Ureter (tissue), 1 donor: ENCODE measurements around the gene SCML2. TPM values are rescaled to one million over a fixed set of nuclear protein-coding genes. Genes with fewer than 3 reads are reported as not detected.
"Not testable (repeated sequence)": the region's sequence is repeated elsewhere in the genome, so short reads cannot be mapped to it uniquely, and the experiment has no call there.

Experiments used
- DNase-seq: peaks from one replicate; pipeline ENCODE4 v3.0.0-alpha.2; 2020; ENCODE audit warnings: low spot score
- total RNA-seq: library from RNA; stranded (reverse); gene quantifications from one replicate; pipeline ENCODE4 v1.2.4, GENCODE V29; 2023
- donor health status: DM: yes; HTN: yes; CAD: no.

SCML2 gene
- 1.2 TPM for total RNA-seq

GRCh38 chrX:18354369-18355223, at the start of gene SCML2:
Gene SCML2 (minus strand): TSS chrX:18354688. CDS start chrX:18334071, 20,617 bp downstream.
- DNase-seq = no peak

DNA sequence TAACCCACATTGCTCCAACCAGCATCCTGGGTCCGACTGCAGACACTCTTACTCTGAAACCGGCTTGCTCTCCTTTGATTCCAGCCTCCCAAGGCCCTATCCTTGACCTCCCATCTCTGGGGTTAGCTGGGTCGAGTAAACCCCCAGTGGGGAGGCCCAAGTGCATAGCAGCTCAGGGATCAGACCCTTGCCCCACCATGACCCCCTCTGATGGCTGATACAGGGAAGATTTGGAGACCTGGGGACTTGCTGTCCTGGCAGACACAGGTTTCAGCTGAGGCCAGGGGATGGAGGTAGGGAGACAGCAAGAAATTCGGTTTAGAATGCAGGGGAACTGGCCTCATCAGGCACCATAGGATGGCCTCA, 47.3 kb upstream of the SCML2 start:
- no peak for DNase-seq

DNA sequence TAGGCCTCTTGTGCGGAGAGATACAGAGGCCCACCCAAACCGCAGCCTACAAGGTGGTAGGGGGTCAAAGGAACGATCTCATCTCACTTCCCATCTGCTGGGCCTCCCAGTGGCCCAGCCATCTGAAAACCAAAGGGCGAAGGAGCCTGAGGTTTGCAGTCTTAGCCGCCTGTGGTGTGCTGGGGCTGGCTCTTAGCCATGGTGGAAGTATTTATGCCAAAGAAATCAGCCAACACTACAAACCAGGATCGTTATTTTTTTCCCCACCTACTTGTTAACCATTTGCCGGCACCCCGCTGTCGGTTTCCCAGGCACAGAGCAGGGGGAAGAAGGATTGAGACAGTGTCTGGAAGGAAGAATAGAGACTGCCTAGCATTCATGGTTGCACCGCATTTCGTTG, 40.0 kb upstream of the SCML2 start:
- DNase-seq = no peak

DNA sequence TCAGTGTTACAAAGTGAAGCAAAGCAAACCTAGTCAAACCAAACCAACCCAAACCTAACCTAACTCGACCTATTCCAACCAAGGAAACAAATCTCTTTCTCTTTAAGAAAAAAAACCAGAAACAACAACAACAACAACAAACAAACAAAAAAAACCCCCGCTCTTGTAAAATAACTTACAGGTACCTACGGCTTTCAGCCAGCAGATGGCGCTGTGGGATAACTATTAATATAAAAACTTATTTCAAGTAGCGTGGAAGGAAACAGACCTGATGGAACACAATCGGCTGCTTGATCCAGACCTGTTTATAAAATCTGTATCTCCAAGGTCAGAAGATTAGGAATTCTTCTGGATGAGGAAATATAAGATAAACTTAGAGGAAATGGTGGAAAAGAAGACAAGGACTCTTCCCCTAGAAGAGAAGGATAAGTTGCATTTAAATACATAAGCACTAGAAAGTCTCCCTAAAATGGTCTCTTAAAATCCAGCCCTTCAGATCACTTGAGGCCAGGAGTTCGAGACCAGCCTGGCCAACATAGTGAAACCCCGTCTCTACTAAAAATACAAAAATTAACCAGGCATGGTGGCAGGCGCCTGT, 36.6 kb upstream of the SCML2 start:
- DNase-seq = peak; percentile 74

- DNase-seq = no peak
These were observed 35.5 kb upstream of the SCML2 start for GRCh38 chrX:18389966-18390365.

DNA sequence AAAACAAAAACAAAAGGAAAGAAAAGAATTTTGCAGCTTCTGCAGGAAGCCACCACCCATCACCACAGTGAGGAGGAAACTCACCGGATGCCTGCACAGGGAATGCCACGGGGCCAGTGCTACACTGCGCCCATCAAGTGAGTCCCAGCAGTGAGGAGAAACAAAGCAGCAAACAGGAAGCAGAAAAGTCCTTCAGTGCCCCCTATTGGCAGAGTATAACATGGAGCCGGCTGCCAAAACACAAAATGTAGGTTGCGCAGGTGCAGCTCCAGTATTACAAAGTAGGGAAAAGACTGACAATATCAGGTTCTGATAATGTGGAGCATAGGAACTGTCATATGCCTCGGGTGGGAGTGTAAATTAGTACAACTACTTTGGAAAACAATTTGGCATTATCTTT, 23.3 kb upstream of the SCML2 start:
- DNase-seq = no peak

GRCh38 chrX:18375131-18375805, 20.8 kb upstream of the SCML2 start:
- DNase-seq = not testable (repeated sequence)

- DNase-seq = not testable (repeated sequence)
These were observed 14.6 kb upstream of the SCML2 start for GRCh38 chrX:18369096-18369495.

DNA sequence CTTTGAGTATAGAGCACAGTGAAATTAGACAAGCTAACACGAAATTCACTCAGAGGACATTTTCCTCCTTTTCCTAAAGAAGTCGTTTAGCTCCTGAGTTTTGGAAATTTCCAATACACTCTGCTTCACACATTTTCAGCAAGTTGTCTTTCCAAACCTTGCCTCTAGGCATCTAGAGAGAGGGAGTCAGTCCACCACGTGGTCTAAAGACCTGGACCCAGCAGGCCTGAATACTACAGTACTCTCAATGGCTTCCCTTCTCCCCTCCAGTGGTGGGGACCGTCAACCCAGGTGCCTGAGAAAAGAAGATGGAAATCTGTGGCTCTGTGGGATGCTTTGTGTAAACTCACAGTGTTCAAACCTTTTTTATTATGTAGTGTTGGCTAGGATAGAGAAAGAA, 13.9 kb upstream of the SCML2 start:
- no peak for DNase-seq

DNA sequence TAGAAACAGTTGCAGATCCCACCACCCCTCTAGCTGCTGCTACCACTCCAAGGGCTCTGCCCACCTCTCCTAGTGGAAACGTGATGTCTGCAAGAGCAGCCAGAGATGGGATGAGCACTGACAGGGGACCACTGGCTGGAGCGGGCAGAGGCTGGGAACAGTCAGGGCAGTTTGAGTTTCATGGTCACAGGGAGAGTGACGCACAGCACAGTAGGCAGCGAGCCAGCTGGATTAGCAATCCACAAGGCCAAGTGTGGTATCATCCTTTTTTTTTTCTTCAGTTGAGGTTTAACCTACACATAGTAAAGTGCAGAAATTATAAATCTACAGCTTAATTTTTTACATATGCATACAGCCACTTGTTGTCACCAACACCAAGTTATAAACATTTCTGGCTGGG, 6.4 kb upstream of the SCML2 start:
- no peak for DNase-seq

DNA sequence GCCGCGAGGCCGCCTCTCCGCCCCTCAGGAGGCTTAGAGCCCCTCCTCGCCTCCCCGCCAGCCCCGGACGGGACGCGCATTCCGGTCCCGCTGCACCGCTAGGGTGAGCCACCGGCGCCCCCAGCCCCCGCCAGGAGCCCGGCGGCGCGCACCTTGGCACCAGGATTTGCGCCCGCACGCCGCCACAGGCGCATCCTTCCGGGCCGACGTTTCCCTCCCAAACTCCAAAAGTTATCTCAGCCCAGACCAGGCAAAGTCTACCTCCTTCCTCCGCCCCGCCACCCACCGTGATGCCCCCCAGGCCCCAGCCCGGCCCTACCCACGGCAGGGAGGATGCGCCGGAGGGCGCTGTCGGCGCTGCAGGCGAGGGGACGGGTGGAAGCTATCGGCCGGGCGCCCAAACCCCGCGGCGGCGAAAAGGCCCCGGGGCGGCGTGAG, 538 bp downstream of the SCML2 start:
- DNase-seq = no peak

GRCh38 chrX:18351784-18352183, 2.7 kb downstream of the SCML2 start:
- DNase-seq = no peak

GRCh38 chrX:18348047-18348446, 6.4 kb downstream of the SCML2 start:
- no peak for DNase-seq

- DNase-seq = no peak
These were observed 45.1 kb downstream of the SCML2 start for GRCh38 chrX:18309401-18309800.

- no peak for DNase-seq
These were observed 57.2 kb downstream of the SCML2 start for GRCh38 chrX:18297251-18297650.

DNA sequence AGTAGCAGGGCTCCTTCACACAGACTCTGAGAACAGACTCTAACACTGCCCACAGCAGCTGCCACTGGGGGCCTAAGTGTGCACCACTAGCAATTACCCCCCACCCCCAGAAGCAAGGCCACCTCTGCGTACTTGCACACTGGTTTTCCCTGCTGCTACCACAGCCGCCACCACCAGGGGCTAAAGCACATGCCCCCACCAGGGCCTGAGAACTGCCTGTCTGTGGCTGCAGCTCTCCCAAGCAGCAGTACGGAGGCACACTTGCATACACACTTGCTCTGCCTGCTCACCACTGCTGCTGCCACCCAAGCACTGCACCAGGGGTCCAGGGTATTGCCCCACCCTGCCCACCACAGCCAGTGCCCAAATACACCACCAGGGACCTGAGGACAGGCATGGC, 59.6 kb downstream of the SCML2 start:
- DNase-seq = no peak

- no peak for DNase-seq
These were observed 63.4 kb downstream of the SCML2 start for GRCh38 chrX:18291006-18291545.

DNA sequence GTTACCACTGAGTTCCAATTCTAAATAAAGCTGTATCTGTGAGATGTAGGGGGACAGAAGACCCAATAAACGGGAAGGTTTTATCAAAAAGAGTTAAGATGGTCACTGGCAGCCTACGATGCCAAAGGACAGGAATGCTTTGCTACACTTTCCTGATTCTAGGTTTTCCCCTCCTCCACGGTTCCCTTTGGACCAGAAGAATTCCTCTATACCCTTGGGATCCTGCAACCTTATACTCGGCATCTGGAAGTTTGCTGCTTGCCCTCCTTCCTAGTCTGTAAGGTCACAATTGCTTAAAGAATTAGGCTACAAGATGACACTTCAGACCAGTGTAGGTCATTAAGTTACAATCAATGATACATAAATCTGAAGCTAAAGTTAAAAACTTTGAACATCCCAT, 64.3 kb downstream of the SCML2 start:
- no peak for DNase-seq

- DNase-seq = no peak
These were observed 65.8 kb downstream of the SCML2 start for GRCh38 chrX:18288716-18289115.

DNA sequence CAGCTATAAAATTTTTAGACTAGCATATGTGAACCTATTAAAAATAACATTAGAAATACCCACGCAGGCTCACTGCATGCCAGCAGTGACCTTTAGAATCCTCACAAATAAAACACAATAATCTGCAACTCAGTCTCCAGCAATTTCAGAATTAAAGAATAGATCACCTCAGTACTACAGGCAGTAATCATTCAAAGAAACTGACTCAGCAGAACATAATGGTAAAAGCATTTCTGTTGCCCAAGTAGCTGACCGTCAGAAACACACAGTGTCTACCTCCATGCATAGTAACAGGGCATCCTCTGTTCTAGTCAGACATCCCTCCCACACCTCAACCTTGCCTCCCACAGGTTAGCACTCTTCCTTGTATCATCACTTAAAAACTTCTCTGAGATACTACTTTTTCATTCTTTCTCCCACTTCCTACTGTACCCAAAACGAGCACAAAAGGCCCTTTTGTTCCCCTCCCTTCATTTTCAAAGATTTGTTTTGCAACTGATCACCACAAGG, 68.1 kb downstream of the SCML2 start:
- DNase-seq = no peak

DNA sequence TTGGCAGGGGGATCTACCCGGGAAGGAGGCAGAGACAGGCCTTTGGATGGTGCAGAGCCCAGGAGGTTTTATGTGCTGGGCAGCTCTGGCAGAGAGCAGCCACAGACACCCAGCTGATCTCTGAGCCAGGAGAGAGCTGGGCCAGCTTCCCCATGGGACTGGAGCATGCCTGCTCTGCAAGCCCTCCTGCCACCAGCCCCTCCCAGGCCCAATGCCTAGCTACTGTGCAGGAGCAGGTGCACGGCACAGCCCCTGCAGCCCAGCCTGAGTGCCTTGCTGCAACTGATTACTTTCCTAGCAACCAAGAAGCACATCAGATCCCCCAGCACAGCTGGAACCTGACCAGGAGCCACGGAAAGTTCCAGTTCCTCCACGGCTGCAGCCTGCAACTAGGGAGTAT, 76.0 kb downstream of the SCML2 start:
- no peak for DNase-seq

DNA sequence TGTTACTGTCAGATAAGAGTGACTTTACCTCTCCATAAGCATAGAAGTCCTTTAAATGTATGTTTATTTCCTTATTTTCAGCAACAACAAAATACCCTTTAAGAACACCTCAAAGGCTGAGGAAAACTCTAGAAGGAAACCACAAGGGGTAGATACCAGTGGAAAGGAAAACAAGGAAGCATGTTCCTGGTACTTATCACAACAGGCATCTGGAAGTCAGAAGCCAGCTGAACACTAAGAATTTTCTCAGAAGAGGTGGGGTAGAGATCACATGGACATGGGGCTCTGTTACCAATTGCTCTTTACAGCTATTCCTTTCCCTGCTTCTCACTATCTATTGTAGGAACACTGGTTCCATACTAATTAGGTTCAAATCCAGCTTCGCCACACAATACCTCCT, 82.3 kb downstream of the SCML2 start:
- no peak for DNase-seq
